OCI-LY7 (cell line): Measurements from ENCODE around the gene GYS1. TPM values are rescaled to one million over a fixed set of nuclear protein-coding genes. Genes with fewer than 3 reads are reported as not detected.
"Not testable (repeated sequence)": the region's sequence is repeated elsewhere in the genome, so short reads cannot be mapped to it uniquely, and the experiment has no call there.

Source experiments
- BruUV-seq: library from RNA; stranded (reverse); fragments of 400-500 nt; replicated peaks from 2 replicates; lab custom pipeline; 2021; lab: Mats Ljungman, UMichigan
- CTCF ChIA-PET: fragments of 300-600 bp; sonication (Branson Sonifier 250); formaldehyde crosslinking; loops from one replicate; lab custom pipeline; 2022; ENCODE audit warnings: antibody characterized with exemption; ENCODE audit not compliant: unreplicated experiment; lab: Charles Lee
- POLR2A ChIA-PET: fragments of 300-600 bp; sonication (Branson Sonifier 250); formaldehyde crosslinking; loops from one replicate; lab custom pipeline; 2022; ENCODE audit warnings: antibody characterized with exemption; lab: Charles Lee
- DNase-seq: peaks from one replicate; pipeline ENCODE4 v3.0.0-alpha.2; 2015; ENCODE audit warnings: low spot score
- H2AFZ ChIP-seq: fragments of 200-600 bp; sonication (generic), shearing (Covaris generic); 2 replicates; pipeline ENCODE4 v1.6.1; 2014; ENCODE audit warnings: mild to moderate bottlenecking, antibody characterized with exemption, low read length, moderate library complexity
- H3K27ac ChIP-seq: fragments of 200-600 bp; sonication (generic); 2 replicates; pipeline ENCODE4 v1.5.1; 2014; ENCODE audit warnings: mixed run types, low read depth, mild to moderate bottlenecking, moderate library complexity, low read length, inconsistent platforms; ENCODE audit not compliant: poor library complexity, severe bottlenecking
- H3K36me3 ChIP-seq: fragments of 200-600 bp; sonication (generic); 2 replicates; pipeline ENCODE4 v1.6.1; 2014; ENCODE audit warnings: mild to moderate bottlenecking, antibody characterized with exemption, low read length, moderate library complexity, mixed read lengths; ENCODE audit not compliant: insufficient read depth
- H3K4me1 ChIP-seq: fragments of 200-600 bp; sonication (generic); 2 replicates; pipeline ENCODE4 v1.5.1; 2014; ENCODE audit warnings: mild to moderate bottlenecking, low read length; ENCODE audit not compliant: insufficient read depth, poor library complexity, severe bottlenecking
- H3K4me2 ChIP-seq: fragments of 200-600 bp; sonication (generic); 2 replicates; pipeline ENCODE4 v1.6.1; 2014; ENCODE audit warnings: mild to moderate bottlenecking, low read length
- H3K4me3 ChIP-seq: fragments of 200-600 bp; sonication (generic); 2 replicates; pipeline ENCODE4 v1.5.1; 2014; ENCODE audit warnings: mild to moderate bottlenecking, low read depth, low read length; ENCODE audit not compliant: poor library complexity, severe bottlenecking
- H3K79me2 ChIP-seq: fragments of 200-600 bp; sonication (generic); 2 replicates; pipeline ENCODE4 v1.6.1; 2016; ENCODE audit warnings: low read depth, mild to moderate bottlenecking, low read length, moderate library complexity, mixed read lengths; ENCODE audit not compliant: insufficient read depth
- H3K9me2 ChIP-seq: fragments of 200-600 bp; sonication (generic); 2 replicates; pipeline ENCODE4 v1.6.1; 2016; ENCODE audit warnings: mild to moderate bottlenecking, low read length, mixed read lengths; ENCODE audit not compliant: insufficient read depth
- H3K9me3 ChIP-seq: fragments of 200-600 bp; sonication (generic); 2 replicates; pipeline ENCODE4 v1.6.1; 2014; ENCODE audit warnings: mild to moderate bottlenecking, mixed run types, low read length, mixed read lengths
- H4K20me1 ChIP-seq: fragments of 200-600 bp; sonication (generic); 2 replicates; pipeline ENCODE4 v1.6.1; 2014; ENCODE audit warnings: mild to moderate bottlenecking, antibody characterized with exemption, low read length, moderate library complexity, mixed read lengths; ENCODE audit not compliant: insufficient read depth
- EZH2phosphoT487 ChIP-seq: fragments of 200-600 bp; sonication (generic); IDR thresholded peaks from 2 replicates; pipeline ENCODE4 v1.6.1; 2018; ENCODE audit warnings: low read depth, borderline replicate concordance, mild to moderate bottlenecking, mixed run types, antibody characterized with exemption, low read length, moderate library complexity, mixed read lengths
- intact Hi-C: fragments of 100-400 bp; cut with micrococcal nuclease; formaldehyde crosslinking; loops from one replicate; pipeline ENCODE4 v1.10.0; 2022; ENCODE audit not compliant: unreplicated experiment
- total RNA-seq, 2 experiments: library from RNA; depleted of rRNA in 1 of 2; stranded (reverse); fragments of >200 nt in 1 of 2; shearing (Covaris generic) in 1 of 2; gene quantifications; 2 replicates each; pipeline ENCODE4 v1.2.3, GENCODE V29; 2014 to 2022
- TF ChIP-seq, protein P1 (sequence below): fragments of 200-600 bp; sonication (generic); conservative IDR thresholded peaks from 2 replicates; pipeline ENCODE4 v1.5.1; 2014; ENCODE audit warnings: mild to moderate bottlenecking, antibody characterized with exemption, low read length, moderate library complexity, mixed read lengths

GYS1 gene
- total RNA-seq, 2 experiments from 2014 or later: 20.0 to 29.9 TPM

DNA sequence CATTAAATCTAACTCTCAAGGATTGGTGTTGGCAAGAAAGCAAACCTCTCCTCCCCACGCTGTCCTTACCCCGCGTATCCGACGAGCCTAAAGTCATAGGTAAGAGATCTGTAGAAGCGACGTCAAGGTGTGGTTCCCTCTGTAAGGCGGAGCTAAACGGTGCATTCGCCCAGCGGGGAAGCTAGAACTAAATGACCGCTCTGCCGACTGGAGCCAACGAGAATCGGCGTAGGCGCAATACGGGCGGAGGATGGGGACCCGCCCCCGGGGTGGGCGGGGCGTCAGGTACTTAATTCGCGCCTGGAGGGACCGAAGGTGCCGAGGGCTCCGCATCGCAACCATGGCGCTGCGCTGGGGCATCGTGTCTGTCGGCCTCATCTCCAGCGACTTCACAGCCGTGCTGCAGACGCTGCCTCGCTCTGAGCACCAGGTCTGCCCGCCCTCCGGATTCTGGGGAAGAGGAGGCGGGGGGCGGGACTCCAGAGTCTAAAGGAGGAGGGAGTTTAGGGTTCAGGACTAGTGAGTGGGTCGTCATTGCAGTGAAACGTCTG lies 59.7 kb downstream of the GYS1 start, which contains the start of gene DHDH:
TSS of gene DHDH (plus strand) at position 318 of the 551 bp plus-strand sequence. CDS start at position 341, 23 bp downstream.
- Histone ChIP-seq H3K27ac (no peak within 1 kb of the TSS), H3K9me2 (no peaks in the 10 kb centered on the region), H3K36me3 (no peaks in the 10 kb centered on the region), H3K9me3 (no peaks in the 10 kb centered on the region), H3K79me2 (no peaks in the 10 kb centered on the region), H2AFZ (peak within 1 kb of the TSS; percentile 51), H3K4me2 (peak within 1 kb of the TSS; percentile 66), H4K20me1 (no peaks in the 10 kb centered on the region), H3K4me3 (peak within 1 kb of the TSS; percentile 45), H3K4me1 (peaks cover 15% of the 10 kb centered on the region)
- no TSS peak for BruUV-seq
- intact Hi-C loops: no loop called here
- POLR2A ChIA-PET: interaction anchor here (0.9 to 1.5 kb wide), 2 partner anchors 55 to 60 kb away, joined by 3 read pairs; partner anchors contain the start of genes GYS1 and RUVBL2
- CTCF ChIA-PET: no interaction called here
- peak; percentile 43 for DNase-seq
- no peak for TF ChIP-seq EZH2phosphoT487
- TF ChIP-seq, protein P1, sequence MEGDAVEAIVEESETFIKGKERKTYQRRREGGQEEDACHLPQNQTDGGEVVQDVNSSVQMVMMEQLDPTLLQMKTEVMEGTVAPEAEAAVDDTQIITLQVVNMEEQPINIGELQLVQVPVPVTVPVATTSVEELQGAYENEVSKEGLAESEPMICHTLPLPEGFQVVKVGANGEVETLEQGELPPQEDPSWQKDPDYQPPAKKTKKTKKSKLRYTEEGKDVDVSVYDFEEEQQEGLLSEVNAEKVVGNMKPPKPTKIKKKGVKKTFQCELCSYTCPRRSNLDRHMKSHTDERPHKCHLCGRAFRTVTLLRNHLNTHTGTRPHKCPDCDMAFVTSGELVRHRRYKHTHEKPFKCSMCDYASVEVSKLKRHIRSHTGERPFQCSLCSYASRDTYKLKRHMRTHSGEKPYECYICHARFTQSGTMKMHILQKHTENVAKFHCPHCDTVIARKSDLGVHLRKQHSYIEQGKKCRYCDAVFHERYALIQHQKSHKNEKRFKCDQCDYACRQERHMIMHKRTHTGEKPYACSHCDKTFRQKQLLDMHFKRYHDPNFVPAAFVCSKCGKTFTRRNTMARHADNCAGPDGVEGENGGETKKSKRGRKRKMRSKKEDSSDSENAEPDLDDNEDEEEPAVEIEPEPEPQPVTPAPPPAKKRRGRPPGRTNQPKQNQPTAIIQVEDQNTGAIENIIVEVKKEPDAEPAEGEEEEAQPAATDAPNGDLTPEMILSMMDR: no peak

DNA sequence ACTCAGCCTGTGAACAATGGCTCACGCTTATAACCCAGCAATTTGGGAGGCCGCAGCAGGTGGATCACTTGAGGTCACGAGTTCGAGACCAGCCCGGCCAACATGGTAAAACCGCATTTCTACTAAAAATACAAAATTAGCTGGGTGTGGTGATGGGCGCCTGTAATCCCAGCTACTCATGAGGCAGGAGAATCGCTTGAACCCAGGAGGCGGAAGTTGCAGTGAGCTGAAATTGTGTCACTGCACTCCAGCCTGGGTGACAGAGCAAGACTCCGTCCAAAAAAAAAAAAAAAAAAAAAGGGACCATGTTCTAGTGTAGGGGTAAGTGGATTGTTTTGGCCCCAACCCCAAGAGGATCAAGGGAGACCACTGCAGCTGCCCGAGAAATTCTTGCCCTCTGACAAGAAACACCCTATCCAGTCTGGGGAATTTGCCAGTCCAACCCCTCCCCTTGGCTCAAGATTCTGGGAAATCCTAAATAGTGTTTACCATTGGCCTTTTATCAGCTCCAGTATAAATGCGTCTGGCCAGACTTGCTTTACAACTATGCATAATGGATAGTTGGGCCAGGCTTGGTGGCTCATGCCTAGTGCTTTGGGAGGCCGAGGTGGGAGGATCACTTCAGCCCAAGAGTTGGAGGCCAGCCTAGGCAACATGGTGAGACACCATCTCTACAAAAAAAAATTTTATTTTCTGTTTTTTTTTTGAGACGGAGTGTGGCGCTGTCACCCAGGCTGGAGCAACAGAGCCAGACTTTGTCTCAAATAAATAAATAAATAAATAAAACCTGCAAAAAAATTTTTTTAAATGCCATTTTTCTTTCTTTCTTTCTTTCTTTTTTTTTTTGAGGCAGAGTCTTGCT lies 64.7 kb downstream of the GYS1 start:
- POLR2A ChIA-PET: interaction anchor here (1.2 kb wide), 1 partner anchor 14 kb away, joined by 3 read pairs; no protein-coding TSS in a partner anchor
- Histone ChIP-seq H3K9me2 (no peaks in the 10 kb centered on the region), H3K79me2 (no peaks in the 10 kb centered on the region), H2AFZ (no peak overlapping the region), H3K4me2 (no peak overlapping the region), H3K4me1 (peaks cover 9% of the 10 kb centered on the region), H4K20me1 (no peaks in the 10 kb centered on the region), H3K36me3 (no peaks in the 10 kb centered on the region), H3K9me3 (no peaks in the 10 kb centered on the region), H3K27ac (no peak overlapping the region), H3K4me3 (no peak overlapping the region)
- TF ChIP-seq EZH2phosphoT487: no peak
- TF ChIP-seq, protein P1: no peak
- intact Hi-C loops: no loop called here
- CTCF ChIA-PET: no interaction called here
- DNase-seq: no peak
- no TSS peak for BruUV-seq

DNA sequence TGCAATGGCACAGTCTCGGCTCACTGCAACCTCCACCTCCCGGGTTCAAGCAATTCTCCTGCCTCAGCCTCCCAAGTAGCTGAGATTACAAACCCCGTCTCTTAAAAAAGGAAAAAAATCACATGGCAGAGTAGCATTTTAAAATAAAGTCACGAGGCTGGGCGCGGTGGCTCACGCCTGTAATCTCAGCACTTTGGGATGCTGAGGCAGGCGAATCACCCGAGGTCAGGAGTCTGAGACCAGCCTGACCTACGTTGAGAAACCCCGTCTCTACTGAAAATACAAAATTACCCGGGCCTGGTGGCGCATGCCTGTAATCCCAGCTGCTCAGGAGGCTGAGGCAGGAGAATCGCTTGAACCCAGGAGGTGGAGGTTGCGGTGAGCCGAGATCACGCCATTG lies 65.4 kb downstream of the GYS1 start:
- H4K20me1 ChIP-seq, DNase-seq, H3K9me2 ChIP-seq, CTCF ChIA-PET, H3K27ac ChIP-seq, H3K36me3 ChIP-seq, H3K79me2 ChIP-seq, H3K4me3 ChIP-seq, H3K4me2 ChIP-seq, intact Hi-C loops, BruUV-seq, H3K9me3 ChIP-seq, H2AFZ ChIP-seq, H3K4me1 ChIP-seq: not testable (repeated sequence)
- POLR2A ChIA-PET: interaction anchor here (1.2 kb wide), 1 partner anchor 15 kb away, joined by 3 read pairs; no protein-coding TSS in a partner anchor
